CD4-positive, alpha-beta T cell treated with Interferon gamma for 1 hour (primary cell): ENCODE measurements around the gene SP100.
A peak's percentile ranks its signal among the peaks of the same experiment; 100 is the strongest.
"Not testable (repeated sequence)": the region's sequence is repeated elsewhere in the genome, so short reads cannot be mapped to it uniquely, and the experiment has no call there.

Experiments
- DNase-seq: peaks from one replicate; pipeline ENCODE4 v3.0.0-alpha.2; 2020

The SP100 gene

DNA sequence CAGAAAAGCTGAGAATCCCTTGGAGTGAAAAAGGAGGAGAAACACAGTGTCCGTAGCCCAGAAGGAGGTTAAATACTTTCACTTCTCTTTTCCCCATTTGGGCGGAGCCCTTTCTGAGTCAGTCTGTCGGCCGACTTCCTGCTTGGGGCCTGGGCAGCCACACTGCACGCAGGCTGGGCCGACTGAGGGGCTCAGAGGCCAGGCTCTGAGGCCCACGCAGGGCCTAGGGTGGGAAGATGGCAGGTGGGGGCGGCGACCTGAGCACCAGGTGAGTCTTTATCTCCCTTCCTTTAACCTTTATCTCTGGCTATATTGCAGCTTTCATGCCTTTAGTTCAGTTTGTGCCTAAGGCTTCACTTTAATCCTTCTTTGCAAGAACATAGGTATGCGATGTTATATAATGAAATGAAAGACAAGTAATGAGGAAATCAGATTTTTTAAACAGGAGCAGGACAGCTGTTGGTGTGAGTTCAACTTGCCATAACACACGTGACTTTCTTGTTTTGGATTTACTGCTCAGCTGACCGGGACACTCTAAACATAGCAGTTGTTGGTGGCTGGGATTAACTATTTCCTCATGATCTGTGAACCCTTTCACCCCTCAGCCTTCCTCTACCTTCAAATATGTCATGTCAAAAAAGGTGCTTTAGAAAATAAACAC lies at the start of gene SP100:
TSS of gene SP100 (plus strand) at position 141 of the 661 bp plus-strand sequence. CDS start at position 237, 96 bp downstream.
- peak; percentile 86 for DNase-seq

- no peak for DNase-seq
Observed at GRCh38 chr2:230382108-230382507, 33.9 kb upstream of the SP100 start.

DNA sequence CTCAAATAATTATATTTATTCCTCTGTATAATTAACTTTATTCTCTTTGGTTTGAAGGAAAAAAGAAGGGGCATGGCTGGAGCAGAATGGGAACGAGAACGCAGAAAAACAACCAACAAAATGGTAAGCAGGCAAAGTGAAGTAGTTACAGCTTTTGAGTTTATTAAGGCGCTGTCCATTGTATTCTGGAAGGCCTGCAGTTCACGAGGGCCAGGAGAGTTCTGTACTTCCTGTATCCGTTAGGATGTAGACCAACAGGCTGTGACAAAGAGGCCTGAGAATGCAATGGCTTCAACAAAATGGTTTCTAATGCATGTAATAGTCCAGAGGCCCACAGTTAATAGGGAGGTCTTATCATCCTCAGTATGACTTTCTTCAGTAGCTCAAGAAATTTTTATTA lies 32.5 kb upstream of the SP100 start:
- DNase-seq, result no peak

DNA sequence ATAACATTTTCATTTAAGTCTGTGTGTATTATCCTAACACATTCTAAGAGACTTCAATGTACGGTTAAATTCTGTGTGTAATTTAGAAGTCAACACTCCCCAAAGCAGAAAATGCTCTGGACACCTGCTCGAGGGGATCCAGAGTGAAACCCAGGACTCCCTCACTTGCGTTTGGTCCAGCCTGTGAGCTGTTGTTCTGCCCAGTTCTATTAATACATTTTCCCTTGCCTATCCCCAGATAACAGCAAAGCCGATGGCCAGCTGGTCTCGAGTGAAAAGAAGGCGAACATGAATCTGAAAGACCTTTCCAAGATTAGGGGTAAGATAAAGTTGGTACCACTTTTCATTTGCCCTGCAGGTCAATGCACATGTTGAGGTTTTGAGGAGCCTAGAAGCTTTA lies 31.0 kb upstream of the SP100 start:
- DNase-seq, result no peak

DNA sequence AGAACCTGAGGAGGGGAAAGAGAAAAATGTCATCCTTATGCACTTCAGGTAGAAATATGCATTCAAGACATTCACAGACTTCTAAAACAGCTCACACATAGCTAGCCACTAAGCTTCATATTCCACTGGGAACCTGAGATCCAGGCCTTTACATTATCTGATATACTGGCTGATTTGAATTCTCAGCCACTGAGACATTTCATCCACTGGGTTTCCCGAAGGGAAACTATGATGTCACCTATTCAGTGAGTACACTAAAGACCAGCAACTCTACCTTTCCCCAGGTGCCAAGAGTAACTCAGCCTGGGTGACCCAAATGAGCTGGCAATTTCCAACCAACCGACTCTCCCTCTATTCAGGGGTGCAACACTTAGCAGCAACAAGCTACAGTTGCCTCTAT lies 21.7 kb upstream of the SP100 start:
- no peak for DNase-seq

GRCh38 chr2:230398698-230399097 lies 17.3 kb upstream of the SP100 start:
- DNase-seq, result not testable (repeated sequence)

- DNase-seq, result no peak
Observed at GRCh38 chr2:230400041-230400440, 16.0 kb upstream of the SP100 start.

DNA sequence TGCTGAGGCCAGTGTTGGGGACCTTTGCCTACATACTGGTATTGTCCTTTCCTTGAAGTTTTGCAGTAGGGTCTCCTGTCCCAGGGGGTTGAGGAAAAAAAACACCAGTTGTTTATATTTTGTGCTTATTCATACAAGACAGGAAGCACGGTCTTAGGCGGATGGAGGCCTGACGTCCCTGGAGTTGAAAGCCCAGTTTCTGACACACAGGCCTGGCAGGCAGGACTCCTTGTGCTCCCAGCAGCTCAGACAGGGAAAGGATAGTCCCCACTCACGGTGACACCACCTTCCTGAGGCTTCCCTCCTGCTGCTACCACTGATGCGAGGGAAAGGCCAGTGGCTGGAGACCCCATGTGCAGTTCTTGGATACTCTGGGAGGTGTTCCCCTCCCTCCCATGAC lies 15.5 kb upstream of the SP100 start:
- no peak for DNase-seq

DNA sequence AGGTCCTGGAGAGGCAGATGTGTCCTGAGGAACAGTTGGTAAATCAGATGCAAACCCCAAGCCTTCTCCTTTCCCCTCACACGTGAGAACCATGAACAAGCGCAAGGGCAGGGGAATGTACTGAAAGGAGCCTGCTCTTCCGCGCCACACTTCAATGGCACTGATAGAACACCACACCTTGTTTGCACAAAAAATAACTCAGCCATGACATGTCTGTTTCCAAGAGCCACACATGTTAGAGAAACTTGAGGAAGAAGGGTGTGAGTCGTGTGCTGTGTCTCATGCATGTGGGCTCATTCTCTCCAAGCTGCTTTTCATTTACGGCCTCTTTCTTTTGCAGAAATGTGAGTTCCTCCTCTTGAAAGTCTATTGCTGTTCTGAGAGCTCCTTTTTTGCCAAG lies 15.0 kb upstream of the SP100 start:
- not testable (repeated sequence) for DNase-seq

DNA sequence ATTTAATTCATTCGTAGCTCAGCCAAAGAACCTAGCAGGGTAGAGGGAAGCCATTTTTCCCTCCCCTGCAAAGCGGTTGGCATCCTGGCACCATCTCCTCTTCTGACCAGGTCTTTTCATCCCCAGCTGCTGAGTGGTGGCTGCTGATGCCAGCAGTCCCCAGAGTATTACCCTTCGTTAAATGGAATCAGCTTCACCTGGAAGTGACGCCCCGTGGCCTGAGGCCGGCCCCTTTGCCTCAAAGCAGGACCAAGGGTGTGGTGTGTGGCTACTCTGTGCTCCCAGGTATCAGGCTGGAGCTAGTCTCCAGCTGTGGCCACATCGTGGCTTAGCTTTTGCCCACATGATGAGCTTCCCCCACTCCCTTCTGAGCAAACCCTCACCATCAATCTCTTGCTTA lies 12.3 kb upstream of the SP100 start:
- no peak for DNase-seq

DNA sequence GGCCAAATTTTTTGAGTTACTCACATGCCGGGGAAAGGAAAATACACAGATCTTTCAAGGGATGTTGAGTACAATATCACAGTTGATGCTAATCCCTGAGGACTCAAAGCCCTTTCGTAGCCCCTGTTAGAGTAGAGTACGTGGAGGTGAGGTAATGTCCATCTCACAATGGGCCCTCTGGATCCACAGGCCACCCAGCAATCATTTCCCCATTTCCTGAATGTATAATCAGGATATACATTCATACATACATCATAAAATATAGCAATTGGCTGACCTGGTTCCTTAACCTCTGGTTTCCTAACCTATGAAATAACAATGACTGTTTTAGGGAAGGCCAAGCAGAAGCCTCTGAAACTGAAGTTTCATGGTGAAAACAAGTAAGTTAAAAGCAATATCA lies 10.2 kb upstream of the SP100 start:
- no peak for DNase-seq

DNA sequence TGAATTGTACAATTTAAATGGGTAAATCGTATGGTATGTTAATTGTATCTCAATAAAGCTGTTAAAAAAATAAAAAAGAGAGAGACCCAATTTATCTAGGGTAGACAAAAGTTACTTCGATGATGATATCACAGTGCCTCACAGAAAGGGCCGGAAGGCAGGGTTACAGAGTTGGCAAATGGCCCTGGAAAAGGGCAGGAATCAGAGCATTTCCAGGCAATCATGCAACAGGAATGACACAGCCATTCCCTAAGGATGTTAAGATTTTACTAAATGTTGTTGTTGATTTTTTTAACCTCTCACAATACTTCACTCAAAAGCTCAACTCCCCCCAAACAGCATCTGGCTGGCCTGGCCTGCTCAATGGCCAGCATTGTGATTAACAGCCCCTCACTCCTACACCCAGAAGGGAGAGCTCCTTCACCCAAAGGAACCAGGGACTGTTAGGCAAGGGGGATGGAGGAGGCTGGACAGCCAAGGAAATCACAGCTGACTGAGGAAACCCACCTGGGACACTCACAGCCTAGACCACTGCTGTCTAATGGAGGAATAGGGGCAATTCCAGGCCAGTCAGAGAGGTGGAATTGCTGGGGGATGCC lies 7.7 kb upstream of the SP100 start:
- DNase-seq, result no peak

DNA sequence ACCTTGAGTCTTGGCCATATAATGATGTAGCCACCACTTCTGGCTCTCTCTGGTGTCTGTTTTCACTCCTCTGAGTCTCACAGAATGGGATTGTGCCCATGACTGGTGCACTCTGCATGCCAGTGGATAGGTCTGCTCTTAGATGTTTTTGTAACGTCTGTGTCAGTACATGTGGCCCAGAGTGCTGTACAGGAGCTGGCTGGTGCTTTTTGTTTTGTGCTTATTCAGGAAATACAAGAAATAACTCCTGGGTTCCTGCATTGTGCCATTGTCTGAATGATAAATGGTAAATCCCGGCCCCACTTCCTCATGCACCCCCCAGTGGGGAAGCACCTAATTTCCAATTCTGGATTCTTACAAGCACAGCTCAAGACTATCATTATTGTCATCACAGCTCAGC lies 6.7 kb upstream of the SP100 start:
- not testable (repeated sequence) for DNase-seq

GRCh38 chr2:230410263-230410662 lies 5.7 kb upstream of the SP100 start:
- DNase-seq, result no peak

DNA sequence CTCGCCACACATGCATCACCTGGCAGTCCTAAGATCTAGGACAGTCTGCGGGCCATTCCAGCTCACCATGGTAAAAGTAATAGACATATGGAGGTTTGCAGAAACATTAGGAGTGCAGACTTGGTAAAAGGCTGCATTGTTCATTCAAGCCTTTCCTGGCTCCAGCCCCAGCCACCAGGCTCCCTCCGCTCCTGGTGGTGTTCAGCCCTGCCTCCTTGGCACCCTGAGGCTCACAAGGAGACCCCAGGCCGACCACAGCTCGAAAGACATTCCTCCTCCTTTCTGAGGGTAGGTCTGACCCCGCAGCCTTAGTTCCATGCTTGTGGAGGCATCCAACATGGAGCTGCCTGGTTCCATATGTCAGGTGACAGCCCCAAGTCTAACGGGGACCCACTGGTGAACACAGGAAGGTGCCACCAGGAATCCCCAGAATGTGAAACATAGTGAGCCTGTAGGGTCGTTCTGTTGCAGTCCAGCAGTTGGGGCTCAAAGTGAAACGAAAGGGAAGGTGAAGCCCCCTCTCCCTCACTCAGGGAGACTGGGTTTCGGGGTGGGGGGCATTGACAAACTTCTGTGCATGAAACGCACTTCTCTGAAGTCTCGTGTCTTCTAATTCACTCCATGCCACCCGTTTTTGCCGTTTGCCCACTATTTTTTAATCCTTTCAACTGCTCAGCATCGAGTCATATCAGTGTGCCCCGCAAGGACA lies 5.0 kb upstream of the SP100 start:
- no peak for DNase-seq

- peak; percentile 54 for DNase-seq
Observed at GRCh38 chr2:230411570-230412370, 4.2 kb upstream of the SP100 start.

- DNase-seq, result no peak
Observed at GRCh38 chr2:230412371-230412711, 3.7 kb upstream of the SP100 start.

DNA sequence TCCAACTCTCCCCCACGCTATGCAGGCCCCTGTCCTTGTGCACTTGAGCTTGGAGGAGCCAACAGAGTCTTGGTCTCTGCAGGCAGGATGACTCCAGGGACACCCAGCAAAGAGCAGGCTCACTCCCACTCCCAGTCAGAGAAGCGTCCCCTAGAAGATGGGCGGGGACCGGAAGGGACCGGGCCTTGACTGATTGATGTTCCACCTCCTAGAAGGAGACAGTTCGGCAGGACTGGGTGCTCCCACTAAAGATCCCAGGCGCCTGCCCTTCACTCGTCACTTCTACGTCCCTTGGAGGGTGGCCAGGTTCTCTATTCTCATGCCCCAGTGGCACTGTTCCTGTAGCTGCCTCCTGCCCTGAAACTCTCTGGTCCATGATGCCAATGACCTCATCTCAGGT lies 3.2 kb upstream of the SP100 start:
- no peak for DNase-seq

DNA sequence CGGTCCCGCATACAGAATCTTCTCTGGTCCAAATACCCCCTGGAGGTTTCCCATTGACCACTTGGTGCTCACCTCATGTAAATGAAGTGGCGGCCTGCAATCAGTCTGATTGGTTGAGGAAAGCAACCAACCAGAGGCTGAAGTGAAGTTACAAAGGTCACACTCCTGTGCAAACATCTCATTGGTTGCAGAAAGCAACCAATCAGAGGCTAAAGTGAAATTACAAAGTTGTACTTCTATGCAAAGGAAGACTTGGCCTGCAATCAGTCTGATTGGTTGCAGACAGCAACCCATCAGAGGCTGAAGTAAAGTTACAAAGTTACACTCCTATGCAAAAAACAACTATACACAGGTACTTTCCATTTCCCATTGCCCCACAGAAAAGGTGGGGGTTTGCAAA lies 2.5 kb upstream of the SP100 start:
- no peak for DNase-seq

GRCh38 chr2:230414302-230414701 lies 1.7 kb upstream of the SP100 start:
- no peak for DNase-seq

DNA sequence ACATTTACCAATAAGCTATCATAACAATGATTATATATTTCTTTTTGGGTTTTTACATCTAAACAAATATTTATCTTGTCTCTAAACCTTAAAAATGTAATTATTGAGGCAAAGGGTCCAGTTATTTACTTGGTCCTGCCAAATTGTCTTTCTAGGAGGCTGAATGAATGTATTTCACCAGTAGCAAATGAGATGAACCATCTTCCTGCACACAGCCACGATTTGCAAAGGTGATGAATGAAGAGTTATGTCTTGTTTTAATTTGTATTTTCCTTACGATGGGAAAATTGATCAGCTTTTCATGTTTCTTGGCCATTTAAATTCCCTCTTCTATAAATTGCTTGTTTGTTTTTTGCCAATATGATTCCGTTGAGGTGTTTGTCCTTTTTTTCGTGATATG lies 1.4 kb downstream of the SP100 start:
- DNase-seq, result no peak

DNA sequence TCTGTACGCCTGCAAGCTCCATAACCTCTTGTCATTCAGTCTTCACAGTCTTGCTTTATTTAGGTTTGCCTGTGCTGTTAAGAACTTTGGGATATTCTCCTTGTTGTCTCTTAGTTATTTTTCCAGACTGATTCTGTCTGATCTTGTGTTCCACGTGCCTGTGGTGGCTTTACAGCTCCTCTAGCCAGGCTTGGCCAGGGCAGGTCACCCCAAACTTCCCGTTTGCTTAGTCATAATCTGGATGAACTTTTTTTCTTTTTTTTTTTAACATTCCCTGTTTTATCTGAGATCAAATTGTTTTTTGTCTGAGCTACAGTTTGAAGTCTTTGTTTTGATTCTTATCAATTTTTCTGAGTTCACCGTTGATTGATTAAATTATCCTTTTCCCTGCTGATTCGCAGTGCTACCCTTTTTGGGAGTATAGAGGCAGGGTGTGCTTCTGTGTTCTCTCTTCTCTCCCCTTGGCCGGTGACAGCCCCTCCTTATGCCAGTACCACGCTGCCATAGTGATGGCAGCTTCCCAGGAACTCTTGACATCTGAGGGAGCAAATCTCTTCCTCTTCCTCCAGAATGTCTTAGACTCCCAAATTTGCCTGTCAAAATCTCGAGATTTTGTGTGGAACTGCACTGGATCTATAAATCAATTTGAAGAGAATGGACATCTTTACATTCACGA lies 2.5 kb downstream of the SP100 start:
- no peak for DNase-seq

- DNase-seq, result no peak
Observed at GRCh38 chr2:230419181-230419580, 3.2 kb downstream of the SP100 start.
